ENCODE data around the gene CBX8. TPM values are rescaled to one million over a fixed set of nuclear protein-coding genes. Genes with fewer than 3 reads are reported as not detected.
A peak's percentile ranks its signal among the peaks of the same experiment; 100 is the strongest.

Gene CBX8
- total and polyA plus RNA-seq, 2 of the 13 experiments (the other 11 are each of a cell fraction or from before 2014, with no cell fraction given) = 0.34 to 12.6 TPM

DNA sequence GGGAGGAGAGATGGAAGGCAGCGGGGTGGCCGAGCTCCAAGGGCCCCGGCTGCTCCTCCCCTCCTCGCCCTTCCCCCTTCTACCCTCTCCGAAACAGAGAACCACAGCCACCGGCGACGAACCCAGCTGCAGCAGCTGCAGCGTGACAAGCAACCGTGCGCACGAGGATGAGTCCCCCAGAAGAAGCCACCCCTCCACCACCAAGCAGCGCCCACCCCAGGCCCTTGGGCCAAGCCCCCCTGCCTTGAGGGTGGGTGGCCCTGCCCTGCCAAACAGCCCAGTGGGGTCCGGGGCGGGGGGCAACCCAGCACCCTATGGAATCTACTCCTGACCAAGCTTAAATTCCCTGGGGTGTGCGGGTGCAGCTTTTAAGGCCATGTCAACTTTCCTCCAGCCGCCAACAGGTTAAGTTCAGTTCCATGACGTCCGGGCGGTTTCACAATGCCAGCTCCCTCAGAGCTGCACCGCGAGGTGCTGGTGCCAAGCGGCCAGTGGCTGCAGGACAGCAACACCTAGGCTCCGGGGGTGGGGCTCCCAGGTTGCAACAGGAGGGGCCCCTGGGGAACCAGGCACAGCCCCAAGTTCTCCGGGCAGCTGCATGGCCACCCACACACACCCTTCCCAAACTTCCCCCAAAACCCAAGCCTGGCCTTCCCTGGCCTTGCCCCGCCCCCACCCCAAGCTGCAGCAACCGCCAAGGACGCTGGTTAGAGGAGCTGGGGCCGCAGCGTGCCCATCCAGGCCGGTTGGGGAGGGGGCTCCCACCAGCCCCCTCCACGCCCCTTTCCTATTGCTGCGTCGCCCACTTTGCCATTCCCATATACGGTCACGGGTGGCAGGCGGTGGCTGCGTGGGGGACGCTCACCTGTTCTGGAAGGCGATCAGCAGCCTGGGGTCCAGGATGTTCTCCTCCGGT is 40.4 kb upstream of the CBX8 start:
- Histone ChIP-seq H2AFZ (ENCODE audit: low read length) (no peak overlapping the region), H3K79me2 (ENCODE audit: insufficient read depth, low read length) (peaks cover 39% of the 10 kb centered on the region), H3K4me1 (ENCODE audit: insufficient read depth, low read length) (peaks cover 66% of the 10 kb centered on the region), H3K4me2 (ENCODE audit: low read depth, low read length) (peak overlapping the region; percentile 97), H3K4me3 (replicated peaks in 1 of 3; ENCODE audit: insufficient read depth in 1 of 3, low read depth in 2 of 3, low read length in 3 of 3) (peak overlapping the region; percentile 77 to 100 (median 87)), H3K27me3 (ENCODE audit: control insufficient read depth in 1 of 2, insufficient read depth in 2 of 2, low read length in 2 of 2) (no peaks in the 10 kb centered on the region; a peak in 1 of 5 replicates), H4K20me1 (ENCODE audit: insufficient read depth, low read length) (peaks cover 44% of the 10 kb centered on the region), H3K27ac (ENCODE audit: extremely low read length, insufficient read depth, low read length) (peak overlapping the region; percentile 71), H3K9me3 (ENCODE audit: low read length) (no peaks in the 10 kb centered on the region), H3K36me3 (replicated peaks in 1 of 2; ENCODE audit: control insufficient read depth in 1 of 2, insufficient read depth in 2 of 2, low read length in 2 of 2) (peaks cover 11 to 12% of the 10 kb centered on the region in 2 experiments), H3K9ac (ENCODE audit: insufficient read depth, low read depth, low read length) (peak overlapping the region; percentile 79)
- 25% methylated on average over 27 of the region's 41 CpGs for whole genome bisulfite sequencing (ENCODE audit: low lambda C conversion rate)
- intact Hi-C loops (cut with micrococcal nuclease; ENCODE audit: unreplicated experiment) = loop anchor here (5.0 to 10.0 kb wide), 3 partner anchors 40 to 92 kb away; partner anchors contain the start of gene CBX8
- DNase-seq (ENCODE audit: low spot score) (peak; percentile 88), FAIRE-seq (peak; percentile 80), ATAC-seq (peak; percentile 56)
- POLR2A ChIA-PET = interaction anchor here (0.7 to 11.1 kb wide), 20 partner anchors 9 to 857 kb away, joined by 3 to 274 read pairs (median 4); partner anchors contain the start of genes CBX2 and CBX8
- in situ Hi-C loops (cut with HindIII; ENCODE audit: extremely low pct_ligation_motif_present, low pct_unique_long_range_greater_than_20kb) = loop anchor here (5.0 kb wide), 1 partner anchor 155 kb away; no protein-coding TSS in a partner anchor
- CTCF ChIA-PET (ENCODE audit: low intra/inter-chr PET ratio, low total read pairs) = interaction anchor here (1.5 kb wide), 1 partner anchor 26 kb away, joined by 5 read pairs; no protein-coding TSS in a partner anchor
- BruUV-seq (replicated peaks) = no TSS peak
- TF ChIP-seq ZNF850 (CRISPR knock-in tag; conservative IDR thresholded peaks at IDR 0.05) = no peak
- no peak for TF ChIP-seq LCORL (IDR thresholded peaks at IDR 0.05)
- peak; percentile 64 for TF ChIP-seq LCORL (CRISPR knock-in tag; IDR thresholded peaks at IDR 0.05)
- TF ChIP-seq MBD4 (IDR thresholded peaks at IDR 0.05; ENCODE audit: borderline replicate concordance, low read length) = no peak
- TF ChIP-seq NR2C2 (CRISPR knock-in tag; IDR thresholded peaks at IDR 0.05; ENCODE audit: borderline replicate concordance) = no peak
- no peak; a peak in 1 of 4 replicates for TF ChIP-seq KLF16 (CRISPR knock-in tag; IDR thresholded peaks at IDR 0.05)
- peak; percentile 26; the same call in 1 of the 2 replicates for TF ChIP-seq SALL1 (CRISPR knock-in tag; IDR thresholded peaks at IDR 0.05)
- TF ChIP-seq NFRKB (IDR thresholded peaks at IDR 0.05) = no peak
- peak; percentile 50; the same call in 1 of the 2 replicates for TF ChIP-seq UBTF (CRISPR knock-in tag; IDR thresholded peaks at IDR 0.05)
- TF ChIP-seq ZEB1 (IDR thresholded peaks at IDR 0.05; ENCODE audit: insufficient replicate concordance, low read depth) = peak; percentile 43
- TF ChIP-seq ZNF597 (CRISPR knock-in tag; IDR thresholded peaks at IDR 0.05) = no peak
- TF ChIP-seq REXO4 (CRISPR knock-in tag; IDR thresholded peaks at IDR 0.05; ENCODE audit: borderline replicate concordance) = no peak
- TF ChIP-seq SRF (IDR thresholded peaks at IDR 0.05; ENCODE audit: low read depth, low read length) = no peak
- TF ChIP-seq, protein P1, sequence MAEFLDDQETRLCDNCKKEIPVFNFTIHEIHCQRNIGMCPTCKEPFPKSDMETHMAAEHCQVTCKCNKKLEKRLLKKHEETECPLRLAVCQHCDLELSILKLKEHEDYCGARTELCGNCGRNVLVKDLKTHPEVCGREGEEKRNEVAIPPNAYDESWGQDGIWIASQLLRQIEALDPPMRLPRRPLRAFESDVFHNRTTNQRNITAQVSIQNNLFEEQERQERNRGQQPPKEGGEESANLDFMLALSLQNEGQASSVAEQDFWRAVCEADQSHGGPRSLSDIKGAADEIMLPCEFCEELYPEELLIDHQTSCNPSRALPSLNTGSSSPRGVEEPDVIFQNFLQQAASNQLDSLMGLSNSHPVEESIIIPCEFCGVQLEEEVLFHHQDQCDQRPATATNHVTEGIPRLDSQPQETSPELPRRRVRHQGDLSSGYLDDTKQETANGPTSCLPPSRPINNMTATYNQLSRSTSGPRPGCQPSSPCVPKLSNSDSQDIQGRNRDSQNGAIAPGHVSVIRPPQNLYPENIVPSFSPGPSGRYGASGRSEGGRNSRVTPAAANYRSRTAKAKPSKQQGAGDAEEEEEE (CRISPR knock-in tag; IDR thresholded peaks at IDR 0.05; ENCODE audit: borderline replicate concordance) = no peak
- TF ChIP-seq SP4 (CRISPR knock-in tag; IDR thresholded peaks at IDR 0.05) = no peak
- no peak for TF ChIP-seq ZKSCAN1 (IDR thresholded peaks at IDR 0.05; ENCODE audit: low read length)
- no peak for TF ChIP-seq ZNF598 (CRISPR knock-in tag; IDR thresholded peaks at IDR 0.05; ENCODE audit: borderline replicate concordance)
- TF ChIP-seq, protein P2, sequence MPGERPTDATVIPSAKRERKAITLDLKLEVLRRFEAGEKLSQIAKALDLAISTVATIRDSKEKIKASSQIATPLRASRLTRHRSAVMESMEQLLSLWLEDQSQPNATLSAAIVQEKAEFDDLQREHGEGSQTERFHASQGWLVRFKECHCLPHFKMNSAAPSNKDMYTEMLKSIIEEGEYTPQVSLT (CRISPR knock-in tag; IDR thresholded peaks at IDR 0.05; ENCODE audit: borderline replicate concordance, low read depth) = no peak

Measured in HepG2 (cell line).